GM12878 (cell line): ENCODE results near the gene GRM7.

Experiments
- BACH1 ChIP-seq: fragments of 450-650 bp; IDR thresholded peaks from 2 replicates; pipeline ENCODE4 v1.6.1; 2017; ENCODE audit warnings: mild to moderate bottlenecking, borderline replicate concordance
- POLR2A ChIP-seq: IDR thresholded peaks from 2 replicates; pipeline ENCODE4 v1.6.1; 2011; ENCODE audit warnings: low read depth, mild to moderate bottlenecking, low read length
- POLR2AphosphoS5 ChIP-seq: IDR thresholded peaks from 2 replicates; pipeline ENCODE4 v1.6.1; 2011; ENCODE audit warnings: mild to moderate bottlenecking, low read length, inconsistent platforms
- YY1 ChIP-seq: IDR thresholded peaks from 2 replicates; pipeline ENCODE4 v1.6.1; 2011; ENCODE audit warnings: low read depth, mild to moderate bottlenecking, low read length
- ZNF24 ChIP-seq: fragments of 450-650 bp; IDR thresholded peaks from 2 replicates; pipeline ENCODE4 v1.6.1; 2017; ENCODE audit warnings: antibody characterized with exemption, mild to moderate bottlenecking
- TF ChIP-seq, protein P1 (sequence below), 3 experiments: IDR thresholded peaks in 2 of 3; conservative IDR thresholded peaks in 1 of 3; 2 replicates each; pipeline ENCODE4 v1.5.1; 2011; ENCODE audit warnings: low read depth in 3 of 3, low read length in 3 of 3, mild to moderate bottlenecking in 3 of 3, control low read depth in 2 of 3, moderate library complexity in 2 of 3, inconsistent platforms in 1 of 3, mixed read lengths in 1 of 3; ENCODE audit not compliant: control insufficient read depth in 2 of 3, insufficient read depth in 1 of 3; ENCODE audit errors: extremely low read depth in 1 of 3

DNA sequence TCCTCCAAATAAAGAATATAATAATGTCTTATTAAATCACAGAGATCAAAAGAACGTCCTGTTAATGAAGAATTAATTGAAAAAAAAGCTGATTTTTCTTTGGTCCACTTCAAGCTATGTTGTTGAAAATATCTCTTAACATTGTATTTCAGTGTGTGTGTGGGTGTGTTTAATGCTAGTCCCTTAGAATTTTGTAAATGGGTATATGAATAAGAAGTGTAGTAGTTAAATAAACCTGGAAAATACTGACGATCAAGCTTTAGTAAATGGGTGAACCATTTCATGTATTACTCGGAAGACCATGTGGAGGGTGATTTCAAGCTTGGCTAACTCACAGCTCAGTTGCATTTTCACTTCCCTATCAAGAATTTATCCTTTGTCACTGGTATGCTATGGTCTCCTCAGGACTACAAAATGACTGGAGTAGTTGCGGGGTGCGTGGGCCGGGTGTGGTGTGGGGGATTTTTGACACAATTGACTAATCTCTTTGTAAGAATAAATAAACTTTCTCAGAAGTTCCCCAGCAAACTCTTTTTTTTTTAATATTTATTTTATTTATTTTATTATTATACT, 586.4 kb downstream of the GRM7 start:
- TF ChIP-seq POLR2A (no peak), BACH1 (no peak), YY1 (0 out of 2 replicates have a peak, but pooled peaks have one; percentile 16), ZNF24 (peak; percentile 37; the same call in 1 of the 2 replicates), POLR2AphosphoS5 (no peak)
- TF ChIP-seq, protein P1, sequence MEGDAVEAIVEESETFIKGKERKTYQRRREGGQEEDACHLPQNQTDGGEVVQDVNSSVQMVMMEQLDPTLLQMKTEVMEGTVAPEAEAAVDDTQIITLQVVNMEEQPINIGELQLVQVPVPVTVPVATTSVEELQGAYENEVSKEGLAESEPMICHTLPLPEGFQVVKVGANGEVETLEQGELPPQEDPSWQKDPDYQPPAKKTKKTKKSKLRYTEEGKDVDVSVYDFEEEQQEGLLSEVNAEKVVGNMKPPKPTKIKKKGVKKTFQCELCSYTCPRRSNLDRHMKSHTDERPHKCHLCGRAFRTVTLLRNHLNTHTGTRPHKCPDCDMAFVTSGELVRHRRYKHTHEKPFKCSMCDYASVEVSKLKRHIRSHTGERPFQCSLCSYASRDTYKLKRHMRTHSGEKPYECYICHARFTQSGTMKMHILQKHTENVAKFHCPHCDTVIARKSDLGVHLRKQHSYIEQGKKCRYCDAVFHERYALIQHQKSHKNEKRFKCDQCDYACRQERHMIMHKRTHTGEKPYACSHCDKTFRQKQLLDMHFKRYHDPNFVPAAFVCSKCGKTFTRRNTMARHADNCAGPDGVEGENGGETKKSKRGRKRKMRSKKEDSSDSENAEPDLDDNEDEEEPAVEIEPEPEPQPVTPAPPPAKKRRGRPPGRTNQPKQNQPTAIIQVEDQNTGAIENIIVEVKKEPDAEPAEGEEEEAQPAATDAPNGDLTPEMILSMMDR (IDR thresholded peaks at IDR 0.05 in 2 of 3, conservative IDR thresholded peaks at IDR 0.05 in 1 of 3; ENCODE audit: control insufficient read depth in 2 of 3, extremely low read depth in 1 of 3, insufficient read depth in 1 of 3, low read depth in 3 of 3, low read length in 3 of 3): no peak
